Measurements from ENCODE around the gene COL24A1. TPM values are rescaled to one million over a fixed set of nuclear protein-coding genes. Genes with fewer than 3 reads are reported as not detected.

The COL24A1 gene
- total RNA-seq (2022; extraction: Qiagen RNA extraction), result 0.02 TPM in 1 of 5 replicates, not detected in the others

GRCh38 chr1:86156566-86157455 lies at the start of gene COL24A1:
TSS of gene COL24A1 (minus strand) at chr1:86156772. CDS start at chr1:86156396, 376 bp downstream.

GRCh38 chr1:85707990-85708828 lies 448.4 kb downstream of the COL24A1 start, which contains the start of gene ZNHIT6:
TSS of gene ZNHIT6 (minus strand) at chr1:85708433. CDS start at chr1:85708284, 149 bp downstream.

Other genes starting within 250 kb of the COL24A1 start
- 8.6 to 11.9 TPM (median 10.3 TPM) in 5 replicates for gene ODF2L, start 239.6 kb upstream of the COL24A1 start, total RNA-seq (2022; extraction: Qiagen RNA extraction)

Data from A549 treated with Hydrocortisone at 1 μM for 4 hours (cell line).